Measurements from ENCODE around the gene GLIS1. TPM values are rescaled to one million over a fixed set of nuclear protein-coding genes. Genes with fewer than 3 reads are reported as not detected.

The GLIS1 gene
- total RNA-seq, 1 experiment from 2014 or later, result 1.7 TPM

GRCh38 chr1:53462193-53462592 lies 276.8 kb downstream of the GLIS1 start:
- Histone ChIP-seq H4K20me1 (ENCODE audit: low read length) (no peaks in the 10 kb centered on the region), H3K36me3 (ENCODE audit: low read depth, low read length) (no peaks in the 10 kb centered on the region), H3K9me2 (replicated peaks; ENCODE audit: low read length) (no peaks in the 10 kb centered on the region), H3K4me1 (ENCODE audit: insufficient read depth, low read length) (no peaks in the 10 kb centered on the region), H3F3A (ENCODE audit: low read length, unreplicated experiment) (no peaks in the 10 kb centered on the region), H3K27ac (ENCODE audit: low read length) (no peak overlapping the region), H3K27me3 (ENCODE audit: low read length) (no peaks in the 10 kb centered on the region), H3K9me3 (ENCODE audit: low read length) (no peaks in the 10 kb centered on the region), H3K9ac (ENCODE audit: low read length) (no peak overlapping the region), H3K79me2 (ENCODE audit: low read length) (no peaks in the 10 kb centered on the region), H3K4me2 (ENCODE audit: low read length) (no peak overlapping the region), H3K4me3 (ENCODE audit: low read length) (no peak overlapping the region), H2AFZ (ENCODE audit: low read length) (no peak overlapping the region)
- DNase-seq (no peak), ATAC-seq (no peak)
- ChIA-PET POLR2A (ENCODE audit: unreplicated experiment) (no interaction called here), CTCF (no interaction called here)
- intact Hi-C loops (cut with micrococcal nuclease), result no loop called here
- no peak for TF ChIP-seq EZH2phosphoT487 (IDR thresholded peaks at IDR 0.05; ENCODE audit: borderline replicate concordance, low read length)
- no peak for TF ChIP-seq EZH2 (IDR thresholded peaks at IDR 0.05; ENCODE audit: low read length, unreplicated experiment)
- TF ChIP-seq CTCF (conservative IDR thresholded peaks at IDR 0.05; ENCODE audit: low read depth, low read length), result no peak
- BruUV-seq (replicated peaks), result no TSS peak

GRCh38 chr1:53461323-53462044 lies 277.5 kb downstream of the GLIS1 start:
- no peak for TF ChIP-seq EZH2 (IDR thresholded peaks at IDR 0.05; ENCODE audit: low read length, unreplicated experiment)
- TF ChIP-seq EZH2phosphoT487 (IDR thresholded peaks at IDR 0.05; ENCODE audit: borderline replicate concordance, low read length), result no peak
- no peak for TF ChIP-seq CTCF (conservative IDR thresholded peaks at IDR 0.05; ENCODE audit: low read depth, low read length)
- ChIA-PET POLR2A (ENCODE audit: unreplicated experiment) (no interaction called here), CTCF (no interaction called here)
- no peak overlapping the region for H3K27ac ChIP-seq (ENCODE audit: low read length)
- H3K4me2 ChIP-seq (ENCODE audit: low read length), result no peak overlapping the region
- no peak overlapping the region for H3K4me3 ChIP-seq (ENCODE audit: low read length)
- no peaks in the 10 kb centered on the region for H3K4me1 ChIP-seq (ENCODE audit: insufficient read depth, low read length)
- H3K79me2 ChIP-seq (ENCODE audit: low read length), result no peaks in the 10 kb centered on the region
- ATAC-seq, result no peak
- H3K9ac ChIP-seq (ENCODE audit: low read length), result no peak overlapping the region
- no peaks in the 10 kb centered on the region for H3F3A ChIP-seq (ENCODE audit: low read length, unreplicated experiment)
- DNase-seq, result no peak
- H3K9me2 ChIP-seq (replicated peaks; ENCODE audit: low read length), result no peaks in the 10 kb centered on the region
- no peaks in the 10 kb centered on the region for H3K36me3 ChIP-seq (ENCODE audit: low read depth, low read length)
- H3K9me3 ChIP-seq (ENCODE audit: low read length), result no peaks in the 10 kb centered on the region
- H2AFZ ChIP-seq (ENCODE audit: low read length), result no peak overlapping the region
- no TSS peak for BruUV-seq (replicated peaks)
- no peaks in the 10 kb centered on the region for H3K27me3 ChIP-seq (ENCODE audit: low read length)
- H4K20me1 ChIP-seq (ENCODE audit: low read length), result no peaks in the 10 kb centered on the region
- intact Hi-C loops (cut with micrococcal nuclease), result no loop called here

GRCh38 chr1:53460666-53461322 lies 278.2 kb downstream of the GLIS1 start:
- no peaks in the 10 kb centered on the region for H3K9me3 ChIP-seq (ENCODE audit: low read length)
- DNase-seq (no peak), ATAC-seq (no peak)
- H3K4me3 ChIP-seq (ENCODE audit: low read length), result no peak overlapping the region
- H3K9me2 ChIP-seq (replicated peaks; ENCODE audit: low read length), result no peaks in the 10 kb centered on the region
- POLR2A ChIA-PET (ENCODE audit: unreplicated experiment), result no interaction called here
- H3K36me3 ChIP-seq (ENCODE audit: low read depth, low read length), result no peaks in the 10 kb centered on the region
- CTCF ChIA-PET, result no interaction called here
- no peak overlapping the region for H2AFZ ChIP-seq (ENCODE audit: low read length)
- H4K20me1 ChIP-seq (ENCODE audit: low read length), result no peaks in the 10 kb centered on the region
- no peak overlapping the region for H3K27ac ChIP-seq (ENCODE audit: low read length)
- H3K9ac ChIP-seq (ENCODE audit: low read length), result no peak overlapping the region
- no peaks in the 10 kb centered on the region for H3K79me2 ChIP-seq (ENCODE audit: low read length)
- H3K4me2 ChIP-seq (ENCODE audit: low read length), result no peak overlapping the region
- H3F3A ChIP-seq (ENCODE audit: low read length, unreplicated experiment), result no peaks in the 10 kb centered on the region
- TF ChIP-seq CTCF (conservative IDR thresholded peaks at IDR 0.05; ENCODE audit: low read depth, low read length), result no peak
- TF ChIP-seq EZH2 (IDR thresholded peaks at IDR 0.05; ENCODE audit: low read length, unreplicated experiment), result no peak
- intact Hi-C loops (cut with micrococcal nuclease), result no loop called here
- H3K27me3 ChIP-seq (ENCODE audit: low read length), result no peaks in the 10 kb centered on the region
- peaks cover 4% of the 10 kb centered on the region for H3K4me1 ChIP-seq (ENCODE audit: insufficient read depth, low read length)
- no TSS peak for BruUV-seq (replicated peaks)
